ENCODE data around the gene TRIM15. TPM values are rescaled to one million over a fixed set of nuclear protein-coding genes. Genes with fewer than 3 reads are reported as not detected.

TRIM15 gene
- total and polyA plus RNA-seq, 2 of the 4 experiments (the other 2 are of a cell fraction): not detected

DNA sequence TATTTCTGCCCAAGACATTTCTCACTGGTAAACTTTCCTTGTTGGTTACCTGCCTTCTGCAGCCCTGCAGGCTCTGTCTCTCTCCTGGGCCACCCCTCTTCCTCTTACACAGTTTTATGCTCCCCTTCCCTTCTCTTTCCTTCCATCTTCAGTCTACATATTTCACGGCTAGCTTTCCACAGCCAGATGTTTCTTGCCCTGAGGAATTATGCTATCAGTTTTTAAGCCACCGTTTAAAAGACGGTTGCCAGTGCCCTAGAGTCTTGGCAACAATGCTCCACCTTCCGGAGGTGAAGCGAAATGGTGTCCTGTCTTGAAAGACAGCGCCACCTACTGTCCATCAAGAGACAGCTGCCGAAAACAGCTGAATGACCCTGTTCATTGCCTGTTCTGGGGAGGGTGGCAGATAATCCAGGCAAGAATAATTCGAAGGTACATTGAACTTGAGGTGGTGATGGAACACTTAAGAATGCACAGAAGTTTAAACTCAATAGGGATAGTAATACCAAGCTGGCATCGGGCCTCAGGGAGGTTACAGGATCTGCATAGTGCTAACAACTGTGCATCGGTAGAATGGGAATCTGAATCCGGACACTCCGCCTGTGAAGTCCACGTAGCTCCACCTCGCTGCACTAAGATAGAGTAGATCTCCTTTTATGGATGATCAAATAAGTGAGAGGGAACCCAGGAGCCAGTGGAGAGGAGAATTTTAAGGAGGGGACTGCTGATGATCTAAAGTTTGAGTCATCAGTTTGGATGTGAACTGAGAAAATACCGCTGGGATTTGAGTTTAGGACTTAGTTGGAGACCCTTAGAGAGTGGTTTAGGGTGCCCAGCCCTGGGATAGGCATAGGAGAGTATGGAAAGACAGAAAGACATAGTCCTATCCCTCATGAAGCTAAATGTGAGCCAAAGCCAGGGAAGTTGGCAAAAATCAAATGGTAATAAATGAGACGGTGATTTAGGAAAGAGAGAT lies 32.2 kb upstream of the TRIM15 start:
- no TSS peak for BruUV-seq (replicated peaks)
- Histone ChIP-seq H3K79me1 (ENCODE audit: low read depth in 1 of 2, low read length in 2 of 2) (no peaks in the 10 kb centered on the region), H3K14ac (replicated peaks; ENCODE audit: low read depth, low read length) (no peak overlapping the region), H3K23ac (ENCODE audit: low read depth, low read length) (no peak overlapping the region), H3K9me3 (ENCODE audit: control insufficient read depth, insufficient read depth, low read length) (no peaks in the 10 kb centered on the region), H3K9ac (ENCODE audit: low read depth, low read length) (no peak overlapping the region), H2AFZ (replicated peaks; ENCODE audit: low read length, poor library complexity) (no peak overlapping the region), H3K36me3 (ENCODE audit: control insufficient read depth, insufficient read depth, low read length) (no peaks in the 10 kb centered on the region), H2BK120ac (ENCODE audit: low read depth, low read length) (no peak overlapping the region), H4K5ac (ENCODE audit: low read depth, low read length) (no peak overlapping the region), H4K91ac (ENCODE audit: insufficient read depth, low read depth, low read length) (no peak overlapping the region), H3K4ac (ENCODE audit: low read depth, low read length) (no peak overlapping the region), H2AK9ac (replicated peaks; ENCODE audit: low read depth, low read length, poor library complexity) (no peak overlapping the region), H2BK5ac (ENCODE audit: low read depth, low read length, poor library complexity, severe bottlenecking) (no peak overlapping the region), H3K27ac (ENCODE audit: insufficient read depth, low read length) (no peak overlapping the region), H4K8ac (ENCODE audit: low read depth in 2 of 2, low read length in 2 of 2) (no peak overlapping the region), H2BK20ac (ENCODE audit: low read depth, low read length) (no peak overlapping the region), H2AK5ac (ENCODE audit: low read depth, low read length) (no peak overlapping the region), H3K56ac (ENCODE audit: extremely low read depth, insufficient read depth, low read length) (no peak overlapping the region), H3K9me1 (ENCODE audit: insufficient read depth, low read length) (no peaks in the 10 kb centered on the region), H3K4me3 (ENCODE audit: insufficient read depth, low read depth, low read length) (no peak overlapping the region), H3K18ac (ENCODE audit: low read depth, low read length) (no peak overlapping the region), H3K4me1 (ENCODE audit: control insufficient read depth, insufficient read depth, low read length) (no peaks in the 10 kb centered on the region), H2BK15ac (ENCODE audit: low read depth, low read length) (no peak overlapping the region), H3K27me3 (ENCODE audit: control insufficient read depth, insufficient read depth, low read length) (peaks cover 48% of the 10 kb centered on the region), H3K4me2 (ENCODE audit: low read depth, low read length) (no peak overlapping the region), H4K20me1 (ENCODE audit: insufficient read depth, low read length) (no peaks in the 10 kb centered on the region)
- dilution Hi-C loops (cut with HindIII; ENCODE audit: low sequenced_read_pairs, unreplicated experiment): no loop called here
- POLR2A ChIA-PET (ENCODE audit: unreplicated experiment): no interaction called here
- WGBS, 2 experiments (ENCODE audit: extremely low coverage in 2 of 2, insufficient read length in 1 of 2): 47% methylated on average over 8 of the region's 16 CpGs; no CpG with 5 or more reads in 1 of the 2 experiments
- in situ Hi-C loops (cut with MboI; ENCODE audit: low sequenced_read_pairs): loop anchor here (10.0 kb wide), 1 partner anchor 286 kb away; no protein-coding TSS in a partner anchor
- ATAC-seq (ENCODE audit: low read depth): peak; percentile 96
- DNase-seq: peak; percentile 85
- intact Hi-C loops (cut with micrococcal nuclease): loop anchor here (1.0 to 2.0 kb wide), 4 partner anchors 28 to 426 kb away; partner anchors contain the start of gene PPP1R11
- TF ChIP-seq RAD21 (IDR thresholded peaks at IDR 0.05; ENCODE audit: low read length) (peak; percentile 81), MAZ (IDR thresholded peaks at IDR 0.05; ENCODE audit: borderline replicate concordance, low read depth, low read length) (no peak), MAFK (IDR thresholded peaks at IDR 0.05; ENCODE audit: low read depth, low read length) (no peak), SMC3 (IDR thresholded peaks at IDR 0.05; ENCODE audit: low read depth, low read length) (peak; percentile 90), NFE2L2 (IDR thresholded peaks at IDR 0.05; ENCODE audit: low read depth, low read length) (no peak), POLR2A (IDR thresholded peaks at IDR 0.05; ENCODE audit: low read depth, low read length) (no peak), CHD1 (IDR thresholded peaks at IDR 0.05; ENCODE audit: low read depth, low read length) (no peak)
- TF ChIP-seq, protein P1, sequence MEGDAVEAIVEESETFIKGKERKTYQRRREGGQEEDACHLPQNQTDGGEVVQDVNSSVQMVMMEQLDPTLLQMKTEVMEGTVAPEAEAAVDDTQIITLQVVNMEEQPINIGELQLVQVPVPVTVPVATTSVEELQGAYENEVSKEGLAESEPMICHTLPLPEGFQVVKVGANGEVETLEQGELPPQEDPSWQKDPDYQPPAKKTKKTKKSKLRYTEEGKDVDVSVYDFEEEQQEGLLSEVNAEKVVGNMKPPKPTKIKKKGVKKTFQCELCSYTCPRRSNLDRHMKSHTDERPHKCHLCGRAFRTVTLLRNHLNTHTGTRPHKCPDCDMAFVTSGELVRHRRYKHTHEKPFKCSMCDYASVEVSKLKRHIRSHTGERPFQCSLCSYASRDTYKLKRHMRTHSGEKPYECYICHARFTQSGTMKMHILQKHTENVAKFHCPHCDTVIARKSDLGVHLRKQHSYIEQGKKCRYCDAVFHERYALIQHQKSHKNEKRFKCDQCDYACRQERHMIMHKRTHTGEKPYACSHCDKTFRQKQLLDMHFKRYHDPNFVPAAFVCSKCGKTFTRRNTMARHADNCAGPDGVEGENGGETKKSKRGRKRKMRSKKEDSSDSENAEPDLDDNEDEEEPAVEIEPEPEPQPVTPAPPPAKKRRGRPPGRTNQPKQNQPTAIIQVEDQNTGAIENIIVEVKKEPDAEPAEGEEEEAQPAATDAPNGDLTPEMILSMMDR (conservative IDR thresholded peaks at IDR 0.05; ENCODE audit: low read depth, low read length): peak; percentile 99
- CTCF ChIA-PET: interaction anchor here (0.6 to 6.1 kb wide), 9 partner anchors 9 to 1659 kb away, joined by 3 to 54 read pairs (median 7); no protein-coding TSS in a partner anchor
